Common myeloid progenitor, CD34-positive (primary cell): ENCODE measurements around the gene PCDHA3. TPM values are rescaled to one million over a fixed set of nuclear protein-coding genes. Genes with fewer than 3 reads are reported as not detected.

Experiments used
- CTCF ChIA-PET: fragments of 350-600 bp; sonication (Branson Sonifier 250); formaldehyde crosslinking; loops from one replicate; lab custom pipeline; 2021; ENCODE audit warnings: antibody characterized with exemption; lab: Charles Lee
- POLR2A ChIA-PET: fragments of 350-600 bp; sonication (Branson Sonifier 250); formaldehyde crosslinking; loops from one replicate; lab custom pipeline; 2021; ENCODE audit warnings: antibody characterized with exemption; lab: Charles Lee
- DNase-seq, 3 donors: peaks; one replicate each; pipeline versions ENCODE4 v3.0.0 to v3.0.0-alpha.2; 2013
- H3K27ac ChIP-seq, 2 experiments: 1 replicate in 1 of 2; 2 replicates in 1 of 2; pipeline ENCODE4 v1.7.0; 2013; ENCODE audit warnings: inconsistent platforms in 2 of 2, low read length in 2 of 2, mild to moderate bottlenecking in 2 of 2, low read depth in 1 of 2, moderate library complexity in 1 of 2; ENCODE audit not compliant: severe bottlenecking in 2 of 2, insufficient read depth in 1 of 2, poor library complexity in 1 of 2
- H3K27me3 ChIP-seq, 5 experiments: replicated peaks in 2 of 5; 1 replicate in 3 of 5; 2 replicates in 2 of 5; pipeline versions ENCODE4 v1.6.1 to v1.7.0; 2013; ENCODE audit warnings: low read length in 4 of 5, mild to moderate bottlenecking in 2 of 5, moderate library complexity in 2 of 5, inconsistent platforms in 1 of 5; ENCODE audit not compliant: insufficient read depth in 5 of 5, control insufficient read depth in 4 of 5
- H3K36me3 ChIP-seq, 4 experiments: 1 replicate in 2 of 4; 2 replicates in 2 of 4; pipeline versions ENCODE4 v1.6.1 to v1.7.0; 2013; ENCODE audit warnings: low read length in 3 of 4, control low read depth in 1 of 4, mild to moderate bottlenecking in 1 of 4; ENCODE audit not compliant: control insufficient read depth in 4 of 4, insufficient read depth in 4 of 4
- H3K4me1 ChIP-seq, 4 experiments: 1 replicate in 3 of 4; 2 replicates in 1 of 4; pipeline versions ENCODE4 v1.6.1 to v1.7.1; 2013; ENCODE audit warnings: low read length in 3 of 4, mild to moderate bottlenecking in 3 of 4, control low read depth in 1 of 4, inconsistent platforms in 1 of 4, moderate library complexity in 1 of 4; ENCODE audit not compliant: control insufficient read depth in 4 of 4, insufficient read depth in 4 of 4; ENCODE audit errors: control extremely low read depth in 1 of 4
- H3K4me3 ChIP-seq, 7 experiments: 1 replicate in 4 of 7; 2 replicates in 3 of 7; pipeline versions ENCODE4 v1.5.1 to v1.7.0; 2013; ENCODE audit warnings: mild to moderate bottlenecking in 7 of 7, low read length in 6 of 7, moderate library complexity in 6 of 7, inconsistent platforms in 2 of 7, low read depth in 2 of 7, control low read depth in 1 of 7; ENCODE audit not compliant: insufficient read depth in 4 of 7, control insufficient read depth in 1 of 7; ENCODE audit errors: extremely low read depth in 1 of 7
- H3K9me3 ChIP-seq, 5 experiments: 1 replicate in 4 of 5; 2 replicates in 1 of 5; pipeline versions ENCODE4 v1.6.1 to v1.7.1; 2013; ENCODE audit warnings: low read length in 4 of 5, mild to moderate bottlenecking in 2 of 5, inconsistent platforms in 1 of 5, low read depth in 1 of 5, moderate library complexity in 1 of 5; ENCODE audit not compliant: control insufficient read depth in 4 of 5, insufficient read depth in 2 of 5; ENCODE audit errors: control extremely low read depth in 1 of 5
- WGBS: methylation state at CpG from one replicate; pipeline ENCODE4 v1.1.5; 2013; ENCODE audit not compliant: insufficient coverage; 5-methylcytosine and 5-hydroxymethylcytosine counted together
- polyA plus RNA-seq: library from polyadenylated mRNA; unstranded; fragments of 120-200 nt; gene quantifications from one replicate; pipeline ENCODE4 v1.2.1, GENCODE V29; 2013

The PCDHA3 gene
- not detected for polyA plus RNA-seq

- peak in 2 of 3 donors; percentile 22 to 35 for DNase-seq
- H3K9me3 ChIP-seq, result peaks cover 10 to 47% (median 38%) of the 10 kb centered on the region in 5 experiments
- ChIA-PET CTCF (no interaction called here), POLR2A (no interaction called here)
- 25% methylated on average over 13 of the region's 29 CpGs for WGBS
- no peaks in the 10 kb centered on the region for H3K36me3 ChIP-seq
- no peak within 1 kb of the TSS for H3K27ac ChIP-seq
- no peak within 1 kb of the TSS for H3K4me3 ChIP-seq
- no peaks in the 10 kb centered on the region for H3K4me1 ChIP-seq
- peaks cover 0 to 35% (median 0%) of the 10 kb centered on the region in 5 experiments for H3K27me3 ChIP-seq
Measured at GRCh38 chr5:140800816-140801493, at the start of gene PCDHA3. TSS of gene PCDHA3 (plus strand) at chr5:140801057.

GRCh38 chr5:140753561-140753960 is 47.3 kb upstream of the PCDHA3 start:
- Histone ChIP-seq H3K9me3 (peaks cover 0 to 55% (median 19%) of the 10 kb centered on the region in 5 experiments), H3K27me3 (no peaks in the 10 kb centered on the region), H3K4me3 (no peak overlapping the region), H3K27ac (no peak overlapping the region), H3K4me1 (no peaks in the 10 kb centered on the region), H3K36me3 (no peaks in the 10 kb centered on the region)
- 84% methylated on average over 3 of the region's 5 CpGs for WGBS
- no peak for DNase-seq
- POLR2A ChIA-PET, result no interaction called here
- CTCF ChIA-PET, result no interaction called here

- Histone ChIP-seq H3K4me3 (no peak overlapping the region), H3K9me3 (peaks cover 12 to 81% (median 39%) of the 10 kb centered on the region in 5 experiments), H3K27ac (no peak overlapping the region), H3K36me3 (no peaks in the 10 kb centered on the region), H3K4me1 (no peaks in the 10 kb centered on the region), H3K27me3 (no peaks in the 10 kb centered on the region)
- no CpG with 5 or more reads among the region's 2 CpGs for WGBS
- ChIA-PET POLR2A (no interaction called here), CTCF (no interaction called here)
- no peak for DNase-seq
Measured at GRCh38 chr5:140764177-140764973, 36.5 kb upstream of the PCDHA3 start.

- WGBS, result no CpG with 5 or more reads among the region's 4 CpGs
- ChIA-PET POLR2A (no interaction called here), CTCF (no interaction called here)
Measured at GRCh38 chr5:140767444-140767843, 33.4 kb upstream of the PCDHA3 start.

GRCh38 chr5:140780512-140780911 is 20.3 kb upstream of the PCDHA3 start:
- DNase-seq, result no peak
- Histone ChIP-seq H3K9me3 (peaks cover 2 to 62% (median 31%) of the 10 kb centered on the region in 5 experiments), H3K27me3 (peaks cover 0 to 3% (median 0%) of the 10 kb centered on the region in 5 experiments), H3K36me3 (no peaks in the 10 kb centered on the region), H3K4me3 (no peak overlapping the region), H3K4me1 (no peaks in the 10 kb centered on the region), H3K27ac (no peak overlapping the region)
- ChIA-PET POLR2A (no interaction called here), CTCF (no interaction called here)
- no CpG with 5 or more reads among the region's 1 CpG for WGBS

More at GRCh38 chr5:140767444-140767843, 33.4 kb upstream of the PCDHA3 start:
- Histone ChIP-seq H3K9me3 (peaks cover 21 to 83% (median 42%) of the 10 kb centered on the region in 5 experiments), H3K4me3 (no peak overlapping the region), H3K36me3 (no peaks in the 10 kb centered on the region), H3K27me3 (no peaks in the 10 kb centered on the region), H3K4me1 (no peaks in the 10 kb centered on the region), H3K27ac (no peak overlapping the region)
- no peak for DNase-seq

GRCh38 chr5:140785905-140786686 is 14.8 kb upstream of the PCDHA3 start, which contains the start of gene PCDHA1:
TSS of gene PCDHA1 (plus strand) at chr5:140786140.
- H3K27me3 ChIP-seq, result peaks cover 10 to 38% (median 18%) of the 10 kb centered on the region in 5 experiments
- ChIA-PET CTCF (no interaction called here), POLR2A (no interaction called here)
- DNase-seq, result peak in 2 of 3 donors; percentile 7 to 8
- peak within 1 kb of the TSS in 1 of 7 experiments; percentile 41 for H3K4me3 ChIP-seq
- 18% methylated on average over 27 of the region's 29 CpGs for WGBS
- no peak within 1 kb of the TSS for H3K27ac ChIP-seq
- peaks cover 0 to 2% (median 0%) of the 10 kb centered on the region in 4 experiments for H3K36me3 ChIP-seq
- H3K4me1 ChIP-seq, result no peaks in the 10 kb centered on the region
- H3K9me3 ChIP-seq, result peaks cover 6 to 77% (median 49%) of the 10 kb centered on the region in 5 experiments
